GM12878 (cell line): ENCODE measurements around the gene BEX3. TPM values are rescaled to one million over a fixed set of nuclear protein-coding genes. Genes with fewer than 3 reads are reported as not detected.

Source experiments
- ATAC-seq: fragments of 200-7000 bp; cut with Tn5 transposase; 3 replicates; pipeline ENCODE4 v1.9.1; 2020; ENCODE audit warnings: mild to moderate bottlenecking, moderate library complexity
- BruUV-seq: library from RNA; stranded (reverse); fragments of 400-500 nt; replicated peaks from 2 replicates; lab custom pipeline; 2021; lab: Mats Ljungman, UMichigan
- CTCF ChIA-PET: fragments of 300-600 bp; sonication (Branson Sonifier 250); formaldehyde crosslinking; extraction: SDS; loops from one replicate; lab custom pipeline; 2021; ENCODE audit warnings: inconsistent platforms; lab: Yijun Ruan, JAX
- POLR2A ChIA-PET: fragments of 350-600 bp; formaldehyde crosslinking; extraction: SDS; loops from one replicate; lab custom pipeline; 2021; ENCODE audit warnings: inconsistent platforms; lab: Charles Lee
- RAD21 ChIA-PET: fragments of 300-600 bp; sonication (Branson Sonifier 250); formaldehyde crosslinking; loops from one replicate; lab custom pipeline; 2023; ENCODE audit warnings: antibody characterized with exemption; ENCODE audit not compliant: unreplicated experiment; lab: Charles Lee
- SMC1A ChIA-PET: fragments of 300-600 bp; sonication (Branson Sonifier 250); formaldehyde crosslinking; loops from one replicate; lab custom pipeline; 2023; ENCODE audit not compliant: unreplicated experiment, uncharacterized antibody; lab: Charles Lee
- DNase-seq: peaks from one replicate; pipeline ENCODE4 v3.0.0-alpha.2; 2011; ENCODE audit warnings: low read depth, low spot score
- FAIRE-seq: peaks from 3 replicates; lab custom pipeline; 2011; peaks lifted over from hg19 to GRCh38; lab: Jason Lieb, UNC
- H2AFZ ChIP-seq: 2 replicates; pipeline ENCODE4 v1.6.0; 2011; ENCODE audit warnings: low read depth, low read length, control low read depth; ENCODE audit not compliant: control insufficient read depth
- H3K27ac ChIP-seq: 2 replicates; pipeline ENCODE4 v1.5.1; 2011; ENCODE audit warnings: control low read depth; ENCODE audit not compliant: control insufficient read depth, insufficient read depth
- H3K27me3 ChIP-seq, 2 experiments: replicated peaks in 1 of 2; 2 replicates each; pipeline versions ENCODE4 v1.6.0 to v1.6.1; 2011; ENCODE audit warnings: low read length in 1 of 2; ENCODE audit not compliant: control insufficient read depth in 2 of 2, insufficient read depth in 2 of 2
- H3K36me3 ChIP-seq, 2 experiments: 2 replicates each; pipeline ENCODE4 v1.5.1; 2011; ENCODE audit warnings: low read length in 1 of 2; ENCODE audit not compliant: control insufficient read depth in 2 of 2, insufficient read depth in 2 of 2
- H3K4me1 ChIP-seq: 2 replicates; pipeline ENCODE4 v1.6.1; 2011; ENCODE audit warnings: mild to moderate bottlenecking, low read length, moderate library complexity, mixed read lengths; ENCODE audit not compliant: control insufficient read depth, insufficient read depth
- H3K4me2 ChIP-seq: 2 replicates; pipeline ENCODE4 v1.6.0; 2011; ENCODE audit warnings: control low read depth; ENCODE audit not compliant: control insufficient read depth, insufficient read depth
- H3K4me3 ChIP-seq: fragments of 200-600 bp; sonication (generic); 2 replicates; pipeline ENCODE4 v1.5.1; 2016
- H3K79me2 ChIP-seq: 2 replicates; pipeline ENCODE4 v1.6.0; 2011; ENCODE audit warnings: low read length; ENCODE audit not compliant: control insufficient read depth, insufficient read depth
- H3K9ac ChIP-seq: 2 replicates; pipeline ENCODE4 v1.8.0; 2011; ENCODE audit warnings: low read length, control low read depth, mixed read lengths; ENCODE audit not compliant: control insufficient read depth, insufficient read depth
- H3K9me3 ChIP-seq: replicated peaks from 3 replicates; pipeline ENCODE4 v1.5.1; 2011; ENCODE audit warnings: mild to moderate bottlenecking, low read length; ENCODE audit not compliant: control insufficient read depth, insufficient read depth
- H4K20me1 ChIP-seq: 2 replicates; pipeline ENCODE4 v1.6.0; 2011; ENCODE audit not compliant: control insufficient read depth, insufficient read depth
- BHLHE40 ChIP-seq, 2 experiments: fragments of 450-650 bp in 1 of 2; IDR thresholded peaks; 2 replicates each; pipeline ENCODE4 v1.6.1; 2011 to 2017; ENCODE audit warnings: low read depth in 2 of 2, borderline replicate concordance in 1 of 2, improper control_type of control experiment in 1 of 2, low read length in 1 of 2, mild to moderate bottlenecking in 1 of 2
- CUX1 ChIP-seq: IDR thresholded peaks from 2 replicates; pipeline ENCODE4 v1.6.1; 2012; ENCODE audit warnings: improper control_type of control experiment, low read depth, low read length; ENCODE audit not compliant: insufficient replicate concordance
- ELK1 ChIP-seq: IDR thresholded peaks from 2 replicates; pipeline ENCODE4 v1.6.1; 2012; ENCODE audit warnings: low read depth, low read length, improper control_type of control experiment
- RAD51 ChIP-seq: fragments of 450-650 bp; IDR thresholded peaks from 2 replicates; pipeline ENCODE4 v1.6.1; 2016; ENCODE audit warnings: moderate library complexity, mild to moderate bottlenecking, inconsistent platforms
- SP1 ChIP-seq: IDR thresholded peaks from one replicate; pipeline ENCODE4 v1.6.1; 2011; ENCODE audit warnings: low read depth, low read length
- WGBS: methylation state at CpG from one replicate; pipeline ENCODE4 v1.1.6; 2016; ENCODE audit warnings: low lambda C conversion rate; ENCODE audit not compliant: insufficient replicate concordance, insufficient coverage; ENCODE audit errors: missing lambda C conversion rate; 5-methylcytosine and 5-hydroxymethylcytosine counted together
- in situ Hi-C: fragments of 300-500 bp; cut with MboI; formaldehyde crosslinking; loops from 9 replicates; pipeline ENCODE4 v1.14.3; 2018; ENCODE audit warnings: mixed read lengths
- intact Hi-C: fragments of 100-400 bp; cut with micrococcal nuclease; formaldehyde crosslinking; loops from one replicate; pipeline ENCODE4 v1.14.2; 2022; ENCODE audit not compliant: unreplicated experiment
- polyA plus RNA-seq, 11 experiments: library from polyadenylated mRNA; depleted of rRNA in 4 of 11; unstranded in 6 of 11; stranded (reverse) in 5 of 11; fragments of >200 nt; fragmentation: Nextera tagmentation in 4 of 11; fragmentation: Illumina TruSeq in 1 of 11; extraction: Ambion mirVana in 4 of 11; extraction: Trizol in 1 of 11; gene quantifications; 1 replicate in 1 of 11; 2 replicates in 10 of 11; pipeline versions ENCODE4 v1.2.1 to v1.2.3, GENCODE V29; 2011 to 2016; ENCODE audit warnings: inconsistent platforms in 2 of 11, missing spikeins in 2 of 11, low read depth in 1 of 11
- total RNA-seq, 4 experiments: library from RNA; depleted of rRNA in 3 of 4; stranded (reverse); fragments of >200 nt in 3 of 4; fragmentation: Illumina TruSeq in 1 of 4; extraction: Trizol in 1 of 4; gene quantifications; 2 replicates each; pipeline versions ENCODE4 v1.2.1 to v1.2.3, GENCODE V29; 2013 to 2021

Gene BEX3
- total and polyA plus RNA-seq, 10 of the 15 experiments (the other 5 are each of a cell fraction or from before 2014, with no cell fraction given), result 1.3 to 1.5 TPM; not detected in 8

GRCh38 chrX:103415068-103415467, 38.7 kb downstream of the BEX3 start:
- H3K27ac ChIP-seq, result no peak overlapping the region
- no peak overlapping the region for H3K4me2 ChIP-seq
- H3K36me3 ChIP-seq, result no peaks in the 10 kb centered on the region
- SMC1A ChIA-PET, result no interaction called here
- 57% methylated on average over 6 of the region's 6 CpGs for WGBS
- H3K79me2 ChIP-seq, result no peaks in the 10 kb centered on the region
- H3K4me3 ChIP-seq, result no peak overlapping the region
- POLR2A ChIA-PET, result no interaction called here
- CTCF ChIA-PET, result no interaction called here
- ATAC-seq (no peak), FAIRE-seq (no peak), DNase-seq (no peak)
- no peak for TF ChIP-seq SP1
- no peak for TF ChIP-seq CUX1
- no peak for TF ChIP-seq ELK1
- no peak for TF ChIP-seq RAD51
- TF ChIP-seq BHLHE40 (IDR thresholded peaks at IDR 0.05; ENCODE audit: borderline replicate concordance in 1 of 2, low read depth in 2 of 2, low read length in 1 of 2), result no peak
- H3K27me3 ChIP-seq, result no peaks in the 10 kb centered on the region
- RAD21 ChIA-PET, result no interaction called here
- H2AFZ ChIP-seq, result no peak overlapping the region
- in situ Hi-C loops (no loop called here), intact Hi-C loops (no loop called here)
- H4K20me1 ChIP-seq, result no peaks in the 10 kb centered on the region
- no peaks in the 10 kb centered on the region for H3K9me3 ChIP-seq
- H3K9ac ChIP-seq, result no peak overlapping the region
- no TSS peak for BruUV-seq
- no peaks in the 10 kb centered on the region for H3K4me1 ChIP-seq
